Spleen (tissue), 7 donors: ENCODE data around the gene DNPEP.

Experiments used
- CTCF ChIP-seq, 11 experiments: fragments of 200-600 bp in 7 of 11; fragments of 450-650 bp in 4 of 11; sonication (generic) in 4 of 11; IDR thresholded peaks in 8 of 11; conservative IDR thresholded peaks in 3 of 11; 1 replicate in 7 of 11; 2 replicates in 4 of 11; pipeline versions ENCODE4 v1.4.0 to v1.8.0; 2016 to 2021; ENCODE audit warnings: antibody characterized with exemption in 11 of 11, inconsistent platforms in 4 of 11, mild to moderate bottlenecking in 1 of 11
- POLR2A ChIP-seq, 3 donors: fragments of 450-650 bp; IDR thresholded peaks; one replicate each; pipeline ENCODE4 v1.5.1; 2017; ENCODE audit warnings: antibody characterized with exemption in 3 of 3, mild to moderate bottlenecking in 1 of 3
- POLR2AphosphoS5 ChIP-seq, 3 donors: sonication (generic); formaldehyde crosslinking; IDR thresholded peaks; one replicate each; pipeline ENCODE4 v1.5.1; 2017; ENCODE audit warnings: antibody characterized with exemption in 3 of 3
- donor health status: DM: no; HTN: no; CAD: no; lungs with moderate emphysema.
- donor health status: DM: no; HTN: no; CAD: no.
- donor health status: DM: no; HTN: no; CAD: no.

- TF ChIP-seq CTCF (IDR thresholded peaks at IDR 0.05 in 8 of 11, conservative IDR thresholded peaks at IDR 0.05 in 3 of 11) (no peak), POLR2AphosphoS5 (IDR thresholded peaks at IDR 0.05) (no peak), POLR2A (IDR thresholded peaks at IDR 0.05) (no peak)
Observed at GRCh38 chr2:219399716-219400478, 12.2 kb upstream of the DNPEP start.
